CD14-positive monocyte (primary cell): ENCODE data around the gene FBXO8. TPM values are rescaled to one million over a fixed set of nuclear protein-coding genes. Genes with fewer than 3 reads are reported as not detected.

Source experiments
- DNase-seq, 3 donors: peaks; one replicate each; pipeline ENCODE4 v3.0.0-alpha.2; 2011 to 2022
- H2AFZ ChIP-seq: 2 replicates; pipeline ENCODE4 v1.6.0; 2012; ENCODE audit warnings: mild to moderate bottlenecking, low read depth, low read length, inconsistent platforms; ENCODE audit not compliant: insufficient read depth, poor library complexity, severe bottlenecking
- H3K27ac ChIP-seq, 2 donors: 1 replicate in 1 of 2; 2 replicates in 1 of 2; pipeline ENCODE4 v1.5.1; 2012 to 2013; ENCODE audit warnings: low read length in 2 of 2, control low read depth in 1 of 2, inconsistent platforms in 1 of 2, low read depth in 1 of 2, mild to moderate bottlenecking in 1 of 2
- H3K27me3 ChIP-seq, 2 donors: one replicate each; pipeline versions ENCODE4 v1.6.0 to v1.6.1; 2011 to 2013; ENCODE audit warnings: low read length in 2 of 2; ENCODE audit not compliant: control insufficient read depth in 2 of 2, insufficient read depth in 2 of 2
- H3K36me3 ChIP-seq, 2 donors: replicated peaks in 1 of 2; 1 replicate in 1 of 2; 2 replicates in 1 of 2; pipeline versions ENCODE4 v1.5.1 to v1.6.1; 2012 to 2013; ENCODE audit warnings: low read length in 2 of 2, control low read depth in 1 of 2, inconsistent platforms in 1 of 2, mild to moderate bottlenecking in 1 of 2; ENCODE audit not compliant: insufficient read depth in 2 of 2, control insufficient read depth in 1 of 2
- H3K4me1 ChIP-seq, 2 donors: 1 replicate in 1 of 2; 2 replicates in 1 of 2; pipeline versions ENCODE4 v1.5.1 to v1.6.1; 2012 to 2013; ENCODE audit warnings: low read length in 2 of 2, control low read depth in 1 of 2, inconsistent platforms in 1 of 2, mild to moderate bottlenecking in 1 of 2, moderate library complexity in 1 of 2; ENCODE audit not compliant: insufficient read depth in 2 of 2, control insufficient read depth in 1 of 2
- H3K4me2 ChIP-seq: replicated peaks from 2 replicates; pipeline ENCODE3; 2012; ENCODE audit warnings: low read length, moderate library complexity, mild to moderate bottlenecking; ENCODE audit not compliant: poor library complexity, severe bottlenecking; ENCODE audit errors: extremely low read depth
- H3K4me3 ChIP-seq, 3 experiments: fragments of 200-600 bp in 1 of 3; sonication (generic) in 1 of 3; replicated peaks in 1 of 3; 1 replicate in 2 of 3; 2 replicates in 1 of 3; pipeline ENCODE4 v1.5.1; 2011 to 2013; ENCODE audit warnings: low read length in 3 of 3, mild to moderate bottlenecking in 3 of 3, control low read depth in 2 of 3, low read depth in 2 of 3, inconsistent platforms in 1 of 3, moderate library complexity in 1 of 3
- H3K79me2 ChIP-seq: 2 replicates; pipeline ENCODE4 v1.6.0; 2012; ENCODE audit warnings: mild to moderate bottlenecking, control low read depth, inconsistent platforms, low read length, moderate library complexity; ENCODE audit not compliant: insufficient read depth
- H3K9ac ChIP-seq: 2 replicates; pipeline ENCODE4 v1.6.0; 2017; ENCODE audit warnings: low read length, mild to moderate bottlenecking; ENCODE audit not compliant: insufficient read depth, poor library complexity, severe bottlenecking
- H3K9me3 ChIP-seq, 2 donors: replicated peaks in 1 of 2; 1 replicate in 1 of 2; 2 replicates in 1 of 2; pipeline versions ENCODE4 v1.5.1 to v1.6.1; 2012 to 2013; ENCODE audit warnings: low read length in 2 of 2, control low read depth in 1 of 2; ENCODE audit not compliant: control insufficient read depth in 1 of 2, insufficient read depth in 1 of 2
- H4K20me1 ChIP-seq: 2 replicates; pipeline ENCODE4 v1.6.0; 2012; ENCODE audit warnings: mild to moderate bottlenecking, low read length, control low read depth, moderate library complexity; ENCODE audit not compliant: insufficient read depth
- H3K27ac Mint-ChIP-seq, 7 donors: one replicate each; pipeline ENCODE4 v1.8.0; 2020; ENCODE audit warnings: mild to moderate bottlenecking in 7 of 7, mixed read lengths in 7 of 7, moderate library complexity in 6 of 7, inconsistent platforms in 2 of 7
- H3K27me3 Mint-ChIP-seq, 3 donors: one replicate each; pipeline ENCODE4 v1.8.0; 2021 to 2022; ENCODE audit warnings: low read depth in 3 of 3, mild to moderate bottlenecking in 3 of 3, mixed read lengths in 3 of 3, moderate library complexity in 3 of 3, inconsistent platforms in 1 of 3
- H3K36me3 Mint-ChIP-seq, 2 donors: one replicate each; pipeline ENCODE4 v1.8.0; 2020; ENCODE audit warnings: mixed read lengths in 2 of 2, inconsistent platforms in 1 of 2, mild to moderate bottlenecking in 1 of 2
- H3K4me1 Mint-ChIP-seq: one replicate; pipeline ENCODE4 v1.8.0; 2020; ENCODE audit warnings: mild to moderate bottlenecking, mixed read lengths
- H3K4me3 Mint-ChIP-seq, 2 donors: one replicate each; pipeline ENCODE4 v1.8.0; 2020; ENCODE audit warnings: mild to moderate bottlenecking in 2 of 2, mixed read lengths in 2 of 2, moderate library complexity in 1 of 2
- H3K9me3 Mint-ChIP-seq, 7 donors: one replicate each; pipeline ENCODE4 v1.8.0; 2020 to 2022; ENCODE audit warnings: mixed read lengths in 7 of 7, mild to moderate bottlenecking in 6 of 7, moderate library complexity in 6 of 7, inconsistent platforms in 2 of 7
- CTCF ChIP-seq: fragments of 200-600 bp; IDR thresholded peaks from one replicate; pipeline ENCODE4 v1.8.0; 2022; ENCODE audit warnings: antibody characterized with exemption, mild to moderate bottlenecking
- WGBS: methylation state at CpG from one replicate; pipeline ENCODE4 v1.1.5; 2013; ENCODE audit warnings: missing lambda C conversion rate; ENCODE audit not compliant: insufficient coverage; 5-methylcytosine and 5-hydroxymethylcytosine counted together
- intact Hi-C, 2 donors: fragments of 100-400 bp; cut with micrococcal nuclease; formaldehyde crosslinking; loops; one replicate each; pipeline versions ENCODE4 v1.15.0 to v1.15.1; 2023
- polyA plus RNA-seq, 3 donors: library from polyadenylated mRNA; depleted of rRNA in 1 of 3; unstranded in 2 of 3; stranded (reverse) in 1 of 3; fragments of 300-500 nt in 2 of 3; fragments of >200 nt in 1 of 3; fragmentation: Illumina TruSeq in 2 of 3; gene quantifications; 1 replicate in 2 of 3; 2 replicates in 1 of 3; pipeline ENCODE4 v1.2.3, GENCODE V29; 2012 to 2021

FBXO8 gene
- polyA plus RNA-seq, 3 donors, result 3.9 to 6.5 (median 5.4) TPM

- peaks cover 8 to 9% of the 10 kb centered on the region in 2 donors for H3K36me3 Mint-ChIP-seq
- Histone ChIP-seq H3K4me3 (no peak overlapping the region), H3K9ac (no peak overlapping the region), H4K20me1 (no peaks in the 10 kb centered on the region), H2AFZ (no peak overlapping the region), H3K27ac (no peak overlapping the region), H3K4me2 (no peak overlapping the region), H3K9me3 (peaks cover 6 to 36% of the 10 kb centered on the region in 2 donors), H3K27me3 (peaks cover 72 to 79% of the 10 kb centered on the region in 2 donors), H3K4me1 (peaks cover 0 to 12% of the 10 kb centered on the region in 2 donors), H3K79me2 (no peaks in the 10 kb centered on the region), H3K36me3 (no peaks in the 10 kb centered on the region)
- no peak overlapping the region for H3K27ac Mint-ChIP-seq
- intact Hi-C loops, result loop anchor here in 1 of 2 donors (5.0 kb wide), 1 partner anchor 678 kb away; the partner anchor contains the start of gene HAND2
- H3K27me3 Mint-ChIP-seq, result peaks cover 69 to 78% (median 75%) of the 10 kb centered on the region in 3 donors
- peak overlapping the region in 1 of 2 donors; percentile 49 for H3K4me3 Mint-ChIP-seq
- H3K9me3 Mint-ChIP-seq, result peaks cover 0 to 20% (median 11%) of the 10 kb centered on the region in 7 donors
- no peak for TF ChIP-seq CTCF
- WGBS, result no CpG with 5 or more reads among the region's 2 CpGs
- peaks cover 24% of the 10 kb centered on the region for H3K4me1 Mint-ChIP-seq
- DNase-seq, result no peak
These were observed 73.1 kb downstream of the FBXO8 start for GRCh38 chr4:174210354-174210753.

GRCh38 chr4:174209341-174209740, 74.1 kb downstream of the FBXO8 start:
- Mint-ChIP-seq H3K9me3 (peaks cover 0 to 15% (median 6%) of the 10 kb centered on the region in 7 donors), H3K27ac (no peak overlapping the region), H3K4me3 (no peak overlapping the region), H3K27me3 (peaks cover 63 to 70% (median 70%) of the 10 kb centered on the region in 3 donors), H3K36me3 (peaks cover 3 to 5% of the 10 kb centered on the region in 2 donors), H3K4me1 (peaks cover 19% of the 10 kb centered on the region)
- DNase-seq, result no peak
- Histone ChIP-seq H4K20me1 (no peaks in the 10 kb centered on the region), H3K4me1 (peaks cover 0 to 9% of the 10 kb centered on the region in 2 donors), H3K9ac (no peak overlapping the region), H3K27ac (no peak overlapping the region), H3K79me2 (no peaks in the 10 kb centered on the region), H3K4me2 (no peak overlapping the region), H3K9me3 (peaks cover 6 to 30% of the 10 kb centered on the region in 2 donors), H2AFZ (no peak overlapping the region), H3K27me3 (peaks cover 62 to 70% of the 10 kb centered on the region in 2 donors), H3K4me3 (no peak overlapping the region), H3K36me3 (no peaks in the 10 kb centered on the region)
- no CpG with 5 or more reads among the region's 1 CpG for WGBS
- no peak for TF ChIP-seq CTCF
- intact Hi-C loops, result no loop called here
